IPS-18c (cell line): ENCODE measurements around the gene RAPGEF6.

Experiments
- H3K4me3 ChIP-seq: 2 replicates; pipeline ENCODE4 v1.7.0; 2013; ENCODE audit warnings: low read depth, mild to moderate bottlenecking, low read length, moderate library complexity; ENCODE audit not compliant: insufficient read depth
- H3K9me3 ChIP-seq: one replicate; pipeline ENCODE4 v1.6.1; 2013; ENCODE audit warnings: mild to moderate bottlenecking, low read length, moderate library complexity; ENCODE audit not compliant: control insufficient read depth, insufficient read depth

Gene RAPGEF6

DNA sequence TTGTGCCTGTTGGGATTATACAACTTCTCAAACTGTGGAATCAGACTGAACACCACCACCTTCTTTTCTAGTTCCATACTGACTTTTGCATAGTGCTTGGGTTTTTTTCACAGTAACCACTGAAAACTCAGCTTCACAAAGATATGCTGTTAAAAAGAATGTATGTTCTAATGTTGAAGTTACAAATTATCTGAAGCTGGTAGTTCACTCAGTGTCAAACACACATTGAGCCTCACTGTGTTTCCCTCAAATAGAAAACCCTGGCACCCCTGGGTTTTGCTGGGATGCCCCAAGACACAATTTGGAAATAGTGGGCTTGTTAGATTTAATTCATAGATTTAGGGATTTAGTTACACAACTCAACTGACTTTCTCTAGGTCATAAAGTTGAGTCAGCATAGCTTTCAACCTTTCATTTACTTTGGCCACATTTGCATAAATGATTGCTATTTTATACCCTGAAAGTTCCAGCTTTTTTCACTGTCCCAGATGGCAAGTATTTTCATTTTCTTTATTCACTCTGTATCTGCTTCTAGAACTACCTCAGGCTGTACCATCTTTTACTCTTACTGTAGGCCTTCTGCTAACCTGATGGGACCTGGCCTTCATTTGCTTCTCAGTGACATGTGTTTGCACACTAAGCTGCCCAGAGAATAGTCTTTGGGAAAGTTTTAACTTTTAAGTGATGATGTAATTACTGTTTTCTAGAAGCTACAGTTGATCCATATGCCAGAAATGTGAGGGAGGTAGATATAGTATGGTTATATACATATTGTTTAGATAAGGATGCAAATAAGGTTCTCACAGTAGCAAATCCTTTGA lies 256.1 kb downstream of the RAPGEF6 start:
- H3K4me3 ChIP-seq, result no peak overlapping the region
- no peaks in the 10 kb centered on the region for H3K9me3 ChIP-seq

DNA sequence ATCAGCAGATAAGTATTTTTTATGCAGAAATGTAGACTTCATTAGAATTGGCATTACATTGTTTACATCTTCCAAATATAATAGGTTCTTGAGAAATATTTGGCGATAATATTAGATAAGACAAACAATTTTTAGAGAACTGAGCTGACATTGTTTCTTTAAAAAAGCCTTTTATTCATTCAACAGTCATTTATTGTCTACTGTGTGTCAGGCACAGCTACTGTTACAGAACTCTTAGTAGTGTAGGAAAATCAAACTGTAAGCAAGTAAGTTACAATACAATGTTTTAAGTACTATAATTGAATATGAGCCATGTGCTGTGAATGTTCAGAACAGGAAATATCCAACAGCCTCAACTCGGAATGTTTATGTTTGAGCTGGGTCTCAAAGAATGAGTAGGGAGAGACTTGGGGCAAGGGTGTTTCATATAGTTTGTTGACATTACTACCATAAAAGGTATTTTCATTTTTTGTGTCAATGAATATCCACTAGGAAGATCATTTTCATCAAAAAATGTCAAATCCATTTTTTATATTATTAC lies 257.2 kb downstream of the RAPGEF6 start:
- H3K4me3 ChIP-seq, result no peak overlapping the region
- no peaks in the 10 kb centered on the region for H3K9me3 ChIP-seq

DNA sequence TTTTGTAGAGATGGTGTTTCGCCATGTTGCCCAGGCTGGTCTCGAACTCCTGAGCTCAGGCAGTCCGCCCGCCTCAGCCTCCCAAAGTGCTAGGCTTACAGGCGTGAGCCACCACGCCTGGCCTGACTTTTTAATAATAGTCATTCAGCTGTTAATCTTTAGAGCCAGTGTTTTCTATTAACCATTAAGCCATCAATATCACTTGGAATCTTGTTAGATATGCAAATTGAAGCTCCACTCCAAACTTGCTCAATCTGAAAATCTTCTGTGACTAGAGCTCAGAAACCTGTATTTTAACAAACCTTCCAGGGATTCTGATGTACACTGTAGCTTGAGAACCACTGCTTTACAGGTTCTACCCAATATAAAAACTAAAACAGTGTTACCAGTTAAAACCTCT lies 257.7 kb downstream of the RAPGEF6 start:
- H3K4me3 ChIP-seq, result no peak overlapping the region
- no peaks in the 10 kb centered on the region for H3K9me3 ChIP-seq

DNA sequence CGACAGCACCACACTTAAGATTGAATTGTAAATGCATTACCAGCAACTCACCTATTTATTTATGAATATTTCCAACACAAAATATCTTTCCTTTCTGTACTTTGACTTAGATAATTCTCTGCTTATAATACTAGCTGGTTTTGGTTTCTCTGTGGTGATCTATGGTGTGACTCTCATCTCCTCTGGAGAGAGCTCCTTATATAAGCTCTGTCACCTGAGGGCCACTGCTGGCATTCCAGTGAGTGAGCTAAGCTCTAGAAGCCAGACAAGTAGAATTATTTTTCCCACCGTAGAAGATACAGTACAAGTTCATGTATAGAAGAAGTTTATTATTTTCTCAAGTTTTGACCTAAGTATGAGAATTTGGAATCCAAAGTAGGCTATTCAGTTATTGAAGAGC lies 259.7 kb downstream of the RAPGEF6 start:
- Histone ChIP-seq H3K4me3 (no peak overlapping the region), H3K9me3 (no peaks in the 10 kb centered on the region)
